ENCODE data around the gene LIN7B.

Gene LIN7B

DNA sequence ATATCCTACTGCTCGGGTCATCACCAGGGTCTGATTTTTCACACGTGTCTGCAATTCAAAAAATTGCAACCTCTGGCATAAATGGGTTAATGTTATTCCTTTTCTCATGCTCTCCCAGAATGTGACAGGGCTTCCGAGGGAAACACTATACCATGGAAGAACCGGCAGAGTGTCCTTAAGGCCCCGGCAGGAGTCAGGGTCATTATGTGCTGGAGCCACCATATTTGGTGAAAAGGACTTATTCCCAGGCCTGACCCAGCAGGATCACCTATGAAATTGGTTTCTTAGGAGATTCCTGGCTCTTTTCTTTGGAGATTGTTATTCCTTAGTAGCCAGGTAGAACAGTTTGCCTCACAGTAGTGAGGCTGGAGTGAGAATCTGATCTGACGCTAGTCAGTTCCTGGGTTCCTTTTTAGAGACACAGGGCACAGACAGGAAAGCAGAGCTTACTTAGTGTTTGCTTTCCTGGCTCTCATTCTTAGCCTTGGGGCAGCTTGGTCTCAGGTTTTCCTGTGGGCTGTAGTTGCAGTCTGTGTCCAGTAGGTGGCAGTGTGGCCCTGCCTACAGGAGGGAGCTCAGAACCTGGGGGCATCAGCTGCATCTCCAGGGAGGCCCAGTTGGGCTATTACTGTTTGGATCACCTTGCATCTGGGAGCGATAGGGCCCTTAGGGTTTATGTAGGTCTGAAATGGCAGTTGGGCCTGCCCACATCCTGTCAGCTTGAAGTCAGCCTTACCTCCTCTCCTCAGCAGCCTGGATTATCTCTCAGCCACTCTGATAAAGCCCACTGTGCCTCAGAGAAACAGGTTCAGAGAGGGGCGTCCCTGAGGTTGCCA, 16.5 kb upstream of the LIN7B start:
- DNase-seq: peak; percentile 66

DNA sequence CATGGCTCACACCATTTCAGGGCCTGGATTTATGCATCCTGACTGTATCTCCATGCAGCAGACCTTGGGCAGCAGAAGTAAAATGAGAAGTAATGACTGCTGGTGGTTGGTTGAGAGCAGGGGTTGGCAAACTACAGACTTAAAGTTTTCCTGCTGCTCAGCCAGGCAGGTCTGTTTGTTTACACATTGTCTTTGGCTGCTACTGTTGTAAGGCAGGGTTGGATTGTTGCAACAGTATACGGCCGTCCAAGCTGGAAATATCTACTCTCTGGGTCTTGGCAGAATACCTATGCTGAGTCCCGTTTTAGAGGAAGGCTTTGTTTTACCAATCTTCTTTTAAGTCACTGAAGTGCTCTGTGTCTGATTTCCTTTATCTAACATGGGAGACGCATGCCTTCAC, 15.4 kb upstream of the LIN7B start:
- DNase-seq: no peak

DNA sequence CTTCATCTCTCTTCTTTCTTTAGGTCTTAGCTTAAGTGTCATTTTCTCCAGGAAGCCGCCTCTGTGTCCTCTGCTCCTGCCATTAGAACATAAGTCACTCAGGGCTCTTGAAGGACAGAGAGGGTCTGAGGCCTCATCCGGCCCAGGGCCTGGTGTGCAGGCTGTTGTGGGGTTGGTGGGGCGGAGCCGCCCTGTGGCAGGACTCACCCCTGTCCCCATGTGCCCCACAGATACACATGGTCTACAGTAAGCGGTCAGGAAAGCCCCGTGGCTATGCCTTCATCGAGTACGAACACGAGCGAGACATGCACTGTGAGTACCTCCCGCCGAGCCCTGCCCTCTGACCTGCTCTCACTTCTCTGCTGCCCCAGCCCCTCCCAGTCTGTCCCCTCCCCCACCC, 13.0 kb upstream of the LIN7B start:
- no peak for DNase-seq

DNA sequence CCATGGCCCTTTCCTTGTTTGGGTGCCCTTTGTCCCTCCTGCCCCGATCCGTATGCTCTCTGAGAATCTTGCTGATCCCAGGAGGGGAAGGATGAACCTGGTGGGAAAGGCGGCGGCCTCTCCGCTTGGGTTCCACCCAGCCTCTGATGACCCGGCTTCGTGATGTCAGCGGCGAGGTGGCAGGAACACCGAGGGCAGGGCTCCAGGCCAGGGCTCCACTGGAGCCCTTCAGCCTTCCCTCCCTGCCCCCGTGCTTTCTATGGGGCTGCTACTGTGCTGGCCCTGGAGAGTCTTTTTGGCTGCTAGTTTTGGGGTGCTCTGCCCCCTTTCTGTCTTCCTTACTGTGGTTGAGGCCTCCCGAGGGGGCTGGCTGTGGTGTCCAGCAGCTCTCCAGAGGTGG, 11.9 kb upstream of the LIN7B start:
- DNase-seq: no peak

DNA sequence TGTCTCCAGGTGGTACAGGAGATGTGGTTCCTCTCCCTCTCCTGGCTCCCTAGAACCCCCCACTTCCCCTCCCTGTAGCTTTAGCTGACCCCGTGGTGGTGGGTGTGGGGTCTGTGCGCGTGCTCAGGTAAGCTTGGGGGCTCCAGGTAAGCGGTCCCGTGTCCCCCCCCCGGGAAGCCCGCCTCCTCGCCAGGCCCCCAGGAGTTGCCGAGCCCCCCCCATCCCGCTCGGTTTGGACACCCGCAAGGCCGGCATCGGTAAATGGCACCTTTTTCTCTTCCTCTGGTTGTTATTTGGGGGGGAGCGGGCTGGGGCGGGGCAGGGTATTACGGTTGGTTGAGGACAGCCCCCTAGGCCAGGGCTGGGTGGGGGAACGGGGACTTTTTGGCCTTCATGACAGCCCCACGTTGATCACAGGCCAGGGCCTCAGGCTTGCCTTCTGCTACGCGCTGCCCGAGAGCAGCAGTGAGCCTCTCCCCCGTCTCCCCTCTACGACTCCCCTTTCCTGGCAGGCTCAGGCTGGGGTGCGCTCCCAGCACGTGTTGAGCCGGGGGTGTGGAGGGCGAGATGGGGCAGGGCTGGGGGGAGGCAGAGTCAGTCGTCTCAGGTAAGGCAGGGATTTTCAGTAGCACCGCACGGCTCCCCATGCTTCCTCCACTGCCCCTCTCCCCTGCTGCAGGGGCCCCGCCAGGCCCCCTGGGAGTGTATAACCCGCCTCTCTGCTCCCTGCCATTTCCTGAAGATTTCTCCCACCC, 10.7 kb upstream of the LIN7B start:
- DNase-seq: no peak

DNA sequence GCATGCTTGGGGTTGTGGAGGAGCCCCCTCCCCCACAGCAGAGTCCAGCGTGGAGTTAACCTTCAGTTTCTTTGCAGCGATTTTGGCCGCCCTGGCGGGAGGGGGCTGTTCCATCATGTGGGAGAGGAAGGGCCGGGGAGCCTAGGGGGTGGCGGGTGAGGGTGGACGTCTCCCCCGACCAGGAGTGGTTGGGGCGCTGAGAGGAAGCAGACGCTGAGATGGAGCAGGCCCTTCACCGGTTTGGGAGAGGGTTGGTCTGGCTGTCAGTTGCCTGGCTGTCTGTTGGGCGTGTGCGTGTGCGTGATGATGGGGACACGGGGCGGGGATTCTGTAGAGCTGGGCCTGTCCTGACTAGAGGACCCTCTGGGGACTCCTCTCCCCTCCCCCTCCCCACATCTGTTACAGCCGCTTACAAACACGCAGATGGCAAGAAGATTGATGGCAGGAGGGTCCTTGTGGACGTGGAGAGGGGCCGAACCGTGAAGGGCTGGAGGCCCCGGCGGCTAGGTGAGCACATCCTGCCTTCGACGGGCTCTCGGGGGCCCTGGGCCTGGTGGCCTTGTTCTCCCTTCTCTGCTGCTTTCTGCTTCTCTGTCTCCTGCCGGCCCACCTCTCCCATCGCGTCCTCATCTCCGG, 9.8 kb upstream of the LIN7B start:
- no peak for DNase-seq

DNA sequence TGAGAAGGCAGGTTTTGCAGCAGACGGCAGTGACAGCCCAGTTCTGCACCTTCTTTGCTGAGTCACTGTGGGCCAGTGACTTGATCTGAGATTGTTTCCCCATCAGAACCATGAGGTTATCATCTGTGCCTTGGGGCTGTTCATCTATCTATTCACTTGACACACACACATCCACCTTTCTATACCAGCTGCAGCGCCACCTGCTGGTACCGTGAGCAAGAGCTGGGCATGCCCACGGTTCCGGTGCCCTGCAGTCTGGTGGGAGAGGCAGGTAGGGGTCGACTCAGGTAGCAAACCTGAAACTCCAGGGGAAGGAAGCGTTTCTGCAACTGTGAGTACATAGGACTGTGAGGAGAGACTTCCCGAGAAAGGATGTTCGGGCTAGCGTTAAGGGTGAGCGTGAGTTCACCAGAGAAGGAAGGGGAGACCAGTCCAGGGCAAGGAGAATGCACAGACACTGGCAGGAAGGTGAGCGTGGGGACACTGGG, 7.5 kb upstream of the LIN7B start:
- peak; percentile 40 for DNase-seq

DNA sequence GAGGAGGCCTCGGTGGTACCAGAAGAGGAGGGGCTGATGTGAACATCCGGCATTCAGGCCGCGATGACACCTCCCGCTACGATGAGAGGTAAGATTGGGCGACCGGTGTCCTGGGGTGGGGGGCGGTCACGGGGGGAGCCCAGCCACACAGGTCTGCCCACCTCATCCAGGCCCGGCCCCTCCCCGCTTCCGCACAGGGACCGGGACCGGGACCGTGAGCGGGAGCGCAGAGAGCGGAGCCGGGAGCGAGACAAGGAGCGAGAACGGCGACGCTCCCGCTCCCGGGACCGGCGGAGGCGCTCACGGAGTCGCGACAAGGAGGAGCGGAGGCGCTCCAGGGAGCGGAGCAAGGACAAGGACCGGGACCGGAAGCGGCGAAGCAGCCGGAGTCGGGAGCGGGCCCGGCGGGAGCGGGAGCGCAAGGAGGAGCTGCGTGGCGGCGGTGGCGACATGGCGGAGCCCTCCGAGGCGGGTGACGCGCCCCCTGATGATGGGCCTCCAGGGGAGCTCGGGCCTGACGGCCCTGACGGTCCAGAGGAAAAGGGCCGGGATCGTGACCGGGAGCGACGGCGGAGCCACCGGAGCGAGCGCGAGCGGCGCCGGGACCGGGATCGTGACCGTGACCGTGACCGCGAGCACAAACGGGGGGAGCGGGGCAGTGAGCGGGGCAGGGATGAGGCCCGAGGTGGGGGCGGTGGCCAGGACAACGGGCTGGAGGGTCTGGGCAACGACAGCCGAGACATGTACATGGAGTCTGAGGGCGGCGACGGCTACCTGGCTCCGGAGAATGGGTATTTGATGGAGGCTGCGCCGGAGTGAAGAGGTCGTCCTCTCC, 6.3 kb upstream of the LIN7B start:
- no peak for DNase-seq

DNA sequence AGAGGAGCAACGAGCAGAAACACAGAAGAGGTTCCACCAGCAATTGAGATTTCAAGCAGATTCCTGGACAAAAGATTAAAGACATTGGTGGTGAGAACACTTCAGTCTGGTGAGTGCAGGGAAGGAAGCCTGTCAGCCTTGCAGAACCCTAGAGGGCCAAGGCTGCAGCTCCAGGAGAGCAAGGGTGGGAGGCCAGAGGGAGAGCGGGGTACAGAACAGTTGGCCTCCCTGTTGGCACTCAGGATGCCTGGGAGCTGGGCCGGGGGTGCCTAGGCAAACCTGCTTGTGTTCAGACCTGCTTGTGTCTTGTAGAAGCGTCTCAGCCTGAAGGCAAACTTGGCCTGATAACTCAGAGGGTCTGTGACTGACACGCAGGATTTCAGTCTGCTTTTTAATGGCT, 5.1 kb upstream of the LIN7B start:
- DNase-seq: no peak

- DNase-seq: no peak
Observed at GRCh38 chr19:49109569-49110233, 4.5 kb upstream of the LIN7B start.

DNA sequence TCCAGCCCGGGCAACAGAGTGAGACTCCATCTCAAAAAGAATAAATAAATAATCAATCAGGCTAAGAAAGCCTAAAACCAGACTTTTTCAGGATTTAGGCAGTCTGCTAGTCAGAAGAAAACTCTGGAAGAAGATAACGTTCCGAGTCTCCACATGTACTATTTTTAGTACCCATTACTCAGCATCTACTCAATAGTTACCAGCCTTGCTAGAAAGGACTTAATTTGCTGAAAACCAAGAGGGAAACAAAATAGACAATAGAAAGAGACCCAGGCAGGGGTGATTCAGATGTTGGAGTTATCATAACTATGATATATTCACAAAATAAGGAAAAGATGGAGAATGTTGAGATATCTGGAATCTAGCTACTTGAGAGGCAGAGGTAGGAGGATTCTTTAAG, 3.6 kb upstream of the LIN7B start:
- DNase-seq: no peak

GRCh38 chr19:49111218-49111998, 2.8 kb upstream of the LIN7B start:
- DNase-seq: no peak

DNA sequence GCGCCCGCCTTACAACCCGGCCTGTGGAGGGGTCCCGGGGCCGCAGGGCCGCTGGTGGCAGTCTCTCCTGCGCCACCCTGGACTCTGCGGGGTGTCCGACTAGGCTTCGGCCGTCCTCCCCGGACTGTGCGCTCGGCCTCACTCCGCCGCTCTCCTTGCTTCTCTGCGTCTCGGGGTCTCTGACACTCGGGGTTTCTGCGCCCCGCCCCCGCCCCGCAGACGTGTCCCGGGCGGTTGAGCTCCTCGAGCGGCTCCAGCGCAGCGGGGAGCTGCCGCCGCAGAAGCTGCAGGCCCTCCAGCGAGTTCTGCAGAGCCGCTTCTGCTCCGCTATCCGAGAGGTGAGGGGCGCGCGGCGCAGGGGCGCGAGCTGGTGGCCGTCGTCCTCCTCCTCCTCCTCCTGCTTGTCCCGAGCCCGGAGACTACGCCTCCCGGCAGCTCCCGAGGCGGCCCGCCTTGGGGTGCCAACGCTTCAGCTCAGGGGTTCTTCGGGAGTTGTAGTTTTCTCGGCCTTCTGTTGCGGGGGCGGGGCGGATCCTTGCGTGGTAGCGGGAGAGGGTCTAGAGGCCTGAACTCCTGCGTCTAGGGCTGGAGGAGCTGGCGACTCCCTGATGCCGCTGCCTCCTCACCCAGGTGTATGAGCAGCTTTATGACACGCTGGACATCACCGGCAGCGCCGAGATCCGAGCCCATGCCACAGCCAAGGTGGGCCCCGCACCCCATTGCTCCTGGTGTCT, 627 bp downstream of the LIN7B start:
- peak; percentile 46 for DNase-seq

DNA sequence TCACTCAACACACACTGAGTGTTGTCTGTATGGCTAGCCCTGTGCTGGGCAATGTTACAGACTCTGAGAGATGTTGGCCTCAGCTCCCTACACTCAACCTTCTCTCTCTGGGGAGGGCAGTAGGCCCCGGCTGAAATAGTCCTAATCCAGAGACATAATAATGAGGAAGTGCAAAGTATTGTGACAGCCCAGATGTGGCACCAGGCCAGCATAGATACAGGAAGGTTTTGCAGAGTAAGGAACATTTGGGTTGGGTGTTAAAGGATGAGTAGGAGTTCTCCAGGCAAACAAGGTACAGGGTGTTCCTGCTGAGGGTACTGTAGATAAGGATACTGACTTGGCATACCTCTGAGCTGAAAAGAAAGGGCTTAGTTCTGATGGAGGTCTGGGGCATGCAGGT, 2.4 kb downstream of the LIN7B start:
- peak; percentile 36 for DNase-seq

DNA sequence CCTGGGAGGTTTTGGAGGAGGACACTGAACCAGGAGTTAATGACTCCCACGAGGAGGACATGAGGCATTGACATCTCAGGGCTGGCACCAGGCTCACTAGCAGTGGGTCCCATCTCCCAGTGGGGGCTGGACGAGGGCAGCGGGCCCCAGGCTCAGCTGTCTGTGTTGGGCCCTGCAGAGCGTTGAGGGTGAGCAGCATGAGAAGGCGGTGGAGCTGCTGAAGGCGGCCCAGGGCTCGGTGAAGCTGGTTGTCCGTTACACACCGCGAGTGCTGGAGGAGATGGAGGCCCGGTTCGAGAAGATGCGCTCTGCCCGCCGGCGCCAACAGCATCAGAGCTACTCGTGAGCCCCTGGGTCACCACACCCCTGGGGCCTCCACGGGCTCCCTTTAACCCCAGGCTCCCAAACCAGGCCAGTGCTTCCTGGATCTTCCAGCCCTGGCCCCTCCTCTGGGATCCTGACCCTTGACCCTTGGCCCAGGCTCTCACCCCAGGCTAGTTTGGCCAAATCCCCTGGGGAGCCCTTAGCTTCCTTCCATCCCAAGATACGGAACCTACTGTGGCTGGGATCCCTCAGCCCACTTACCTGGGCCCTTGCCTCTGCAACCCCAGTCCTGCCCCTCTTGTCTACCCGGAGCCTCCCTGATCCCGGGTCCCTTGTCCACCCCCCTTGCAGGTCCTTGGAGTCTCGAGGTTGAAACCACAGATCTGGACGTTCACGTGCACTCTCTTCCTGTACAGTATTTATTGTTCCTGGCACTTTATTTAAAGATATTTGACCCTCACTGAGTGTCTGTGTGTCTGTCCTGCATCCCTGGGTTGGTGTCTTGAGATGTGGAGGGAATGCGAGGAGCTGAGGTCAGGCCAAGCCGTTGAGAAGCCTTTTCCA, 3.8 kb downstream of the LIN7B start:
- DNase-seq: no peak

DNA sequence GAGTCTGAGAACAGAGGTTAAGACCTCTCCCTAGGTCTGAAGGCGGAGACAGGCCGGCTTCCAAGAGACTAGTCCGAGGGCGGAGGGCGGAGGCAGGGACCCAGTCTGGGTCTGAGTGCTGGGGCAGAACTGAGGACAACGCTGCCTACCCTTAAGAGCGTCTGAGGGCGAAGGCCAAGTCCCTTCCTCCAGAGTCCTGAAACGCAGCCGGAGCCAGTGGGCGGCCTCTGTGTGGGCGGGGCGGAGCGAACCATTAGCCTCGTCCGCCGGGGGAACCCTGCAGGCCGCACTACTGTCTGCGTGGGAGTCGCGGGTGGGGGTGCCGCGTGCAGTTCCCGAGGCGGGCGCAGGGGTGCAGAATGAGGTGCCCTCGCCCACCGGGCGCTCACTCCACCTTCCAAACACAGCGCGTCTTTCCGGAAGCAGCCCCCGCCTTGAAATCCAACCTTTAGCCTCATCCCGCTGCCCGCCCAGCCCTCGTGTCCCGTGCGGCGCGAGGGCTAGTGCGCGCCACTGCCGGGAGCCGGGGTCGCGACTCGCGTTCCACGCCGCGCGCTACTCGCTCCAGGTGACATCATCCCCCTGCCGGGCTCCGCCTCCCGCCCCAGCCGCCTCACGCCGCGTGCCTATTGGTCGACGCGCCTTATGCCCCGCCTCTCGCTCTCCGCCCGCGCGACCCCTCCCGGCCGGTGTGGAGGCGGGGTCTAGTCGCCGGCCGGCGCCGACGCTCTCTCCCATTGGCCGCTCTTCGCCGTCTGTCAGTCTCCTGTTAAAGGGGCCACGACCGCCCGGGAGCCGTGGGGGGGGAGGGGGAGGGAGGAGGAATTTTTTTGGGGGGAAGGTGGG, 4.6 kb downstream of the LIN7B start, which contains the start of gene C19orf73:
Gene C19orf73, minus strand, starts transcription at position 579 of the 846 bp plus-strand sequence. Its CDS starts 121 bp downstream, at position 458.
- DNase-seq: peak; percentile 93

DNA sequence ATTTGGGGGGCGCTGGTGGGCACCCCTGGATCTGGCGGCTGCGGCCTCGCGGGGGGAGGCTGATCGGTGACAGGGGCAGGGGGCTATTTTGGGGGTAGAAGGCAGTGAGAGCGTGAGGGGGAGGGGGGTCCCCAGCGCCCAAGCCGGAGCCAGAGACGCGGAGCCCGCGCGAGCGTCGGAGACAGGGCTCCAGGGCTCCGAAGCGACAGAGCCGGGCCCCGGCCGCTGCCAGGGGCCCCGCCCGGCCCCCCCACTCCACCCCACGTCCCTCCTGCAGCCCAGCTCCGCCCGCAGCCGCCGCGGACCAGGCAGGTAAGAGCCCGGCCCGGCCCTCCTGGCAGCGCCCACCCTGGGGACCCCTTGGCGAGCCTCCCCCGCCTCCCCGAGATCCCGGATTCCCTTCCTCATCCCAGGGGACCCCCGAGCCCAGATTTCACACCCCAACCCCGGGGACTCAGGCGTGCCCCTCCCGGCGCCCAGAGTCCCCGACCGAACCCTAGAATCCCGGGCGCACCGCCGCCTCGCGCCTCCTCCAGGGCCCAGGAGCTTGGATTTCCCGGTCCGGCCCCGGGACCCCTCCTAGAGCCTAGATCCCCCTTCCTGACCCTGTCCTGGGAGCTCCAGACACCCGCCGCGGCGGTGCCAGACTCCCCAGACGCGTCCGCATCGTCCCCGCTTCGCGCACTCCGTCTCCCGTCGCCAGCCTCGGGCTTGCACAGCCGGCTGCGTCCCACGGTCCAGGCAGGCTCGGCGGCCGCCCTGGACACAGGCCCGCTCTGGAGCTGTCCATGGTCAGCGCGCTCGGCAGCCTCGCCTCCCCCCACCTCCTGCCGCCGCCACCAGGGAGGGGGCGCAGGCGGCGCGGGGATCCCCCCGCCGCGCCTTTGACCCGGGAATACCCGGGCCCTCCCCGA, 5.5 kb downstream of the LIN7B start, which contains the start of gene PPFIA3:
Gene PPFIA3, plus strand, starts transcription at position 134 of the 914 bp plus-strand sequence. CDS start 8,330 bp downstream, outside the sequence.
- DNase-seq: peak; percentile 29

All from RPMI8226 (cell line).